ENCODE results near the gene L3MBTL2.

L3MBTL2 gene

DNA sequence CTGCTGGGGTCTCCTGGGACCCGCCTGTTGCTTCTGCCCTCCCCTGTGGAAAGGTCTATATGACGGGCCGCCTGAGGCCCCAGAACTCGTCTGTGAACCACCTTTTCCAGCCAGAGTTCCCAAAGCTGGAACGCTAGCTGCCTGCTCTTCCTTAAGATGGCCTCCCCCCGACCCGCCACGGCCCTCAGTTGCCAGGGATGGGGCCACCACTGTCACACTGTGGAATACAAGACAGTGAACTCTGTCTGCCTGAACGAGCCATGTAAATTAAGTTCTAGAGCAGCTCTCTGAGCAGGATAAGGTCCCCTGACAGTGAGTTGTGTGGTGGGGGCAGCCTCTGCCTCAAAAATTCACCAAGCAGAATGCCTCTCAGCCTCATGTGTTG lies 25.3 kb downstream of the L3MBTL2 start:
- CTCF ChIA-PET, result interaction anchor here (1.1 to 1.3 kb wide), 3 partner anchors 15 to 308 kb away, joined by 3 to 5 read pairs (median 4); no protein-coding TSS in a partner anchor
- POLR2A ChIA-PET, result no interaction called here
- TF ChIP-seq, protein P1, sequence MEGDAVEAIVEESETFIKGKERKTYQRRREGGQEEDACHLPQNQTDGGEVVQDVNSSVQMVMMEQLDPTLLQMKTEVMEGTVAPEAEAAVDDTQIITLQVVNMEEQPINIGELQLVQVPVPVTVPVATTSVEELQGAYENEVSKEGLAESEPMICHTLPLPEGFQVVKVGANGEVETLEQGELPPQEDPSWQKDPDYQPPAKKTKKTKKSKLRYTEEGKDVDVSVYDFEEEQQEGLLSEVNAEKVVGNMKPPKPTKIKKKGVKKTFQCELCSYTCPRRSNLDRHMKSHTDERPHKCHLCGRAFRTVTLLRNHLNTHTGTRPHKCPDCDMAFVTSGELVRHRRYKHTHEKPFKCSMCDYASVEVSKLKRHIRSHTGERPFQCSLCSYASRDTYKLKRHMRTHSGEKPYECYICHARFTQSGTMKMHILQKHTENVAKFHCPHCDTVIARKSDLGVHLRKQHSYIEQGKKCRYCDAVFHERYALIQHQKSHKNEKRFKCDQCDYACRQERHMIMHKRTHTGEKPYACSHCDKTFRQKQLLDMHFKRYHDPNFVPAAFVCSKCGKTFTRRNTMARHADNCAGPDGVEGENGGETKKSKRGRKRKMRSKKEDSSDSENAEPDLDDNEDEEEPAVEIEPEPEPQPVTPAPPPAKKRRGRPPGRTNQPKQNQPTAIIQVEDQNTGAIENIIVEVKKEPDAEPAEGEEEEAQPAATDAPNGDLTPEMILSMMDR (IDR thresholded peaks at IDR 0.05; ENCODE audit: insufficient read depth, low read length, missing control alignments), result no peak
- no peak overlapping the region for H3K4me3 ChIP-seq (ENCODE audit: low read depth, low read length)
- no peak for DNase-seq (ENCODE audit: low read depth, low spot score)

DNA sequence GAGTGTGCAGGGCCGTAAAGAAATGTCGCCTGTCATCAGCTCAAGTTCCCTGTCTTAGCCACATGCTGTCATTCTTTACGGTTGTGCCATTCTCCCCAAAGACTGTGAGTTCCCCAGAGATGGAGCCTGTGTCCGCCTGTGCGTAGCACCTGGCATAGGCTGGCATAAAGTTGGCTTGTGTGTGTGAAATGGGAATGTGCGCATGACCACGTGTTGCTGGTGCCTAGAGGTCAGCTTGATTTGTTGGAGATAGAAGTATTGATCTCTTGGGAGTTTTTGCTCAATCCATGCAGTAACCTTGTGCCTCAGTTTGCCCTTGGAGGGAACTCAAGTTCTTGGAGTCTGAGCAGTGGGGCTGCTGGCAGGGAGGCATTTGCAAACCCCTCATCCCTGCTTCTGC lies 26.3 kb downstream of the L3MBTL2 start:
- DNase-seq (ENCODE audit: low read depth, low spot score), result no peak
- ChIA-PET CTCF (interaction anchor here (1.1 to 1.3 kb wide), 2 partner anchors 14 to 309 kb away, joined by 3 to 5 read pairs; no protein-coding TSS in a partner anchor), POLR2A (interaction anchor here (0.7 kb wide), 1 partner anchor 370 kb away, joined by 3 read pairs; the partner anchor contains the start of gene DNAJB7)
- TF ChIP-seq, protein P1 (IDR thresholded peaks at IDR 0.05; ENCODE audit: insufficient read depth, low read length, missing control alignments), result no peak
- no peak overlapping the region for H3K4me3 ChIP-seq (ENCODE audit: low read depth, low read length)

DNA sequence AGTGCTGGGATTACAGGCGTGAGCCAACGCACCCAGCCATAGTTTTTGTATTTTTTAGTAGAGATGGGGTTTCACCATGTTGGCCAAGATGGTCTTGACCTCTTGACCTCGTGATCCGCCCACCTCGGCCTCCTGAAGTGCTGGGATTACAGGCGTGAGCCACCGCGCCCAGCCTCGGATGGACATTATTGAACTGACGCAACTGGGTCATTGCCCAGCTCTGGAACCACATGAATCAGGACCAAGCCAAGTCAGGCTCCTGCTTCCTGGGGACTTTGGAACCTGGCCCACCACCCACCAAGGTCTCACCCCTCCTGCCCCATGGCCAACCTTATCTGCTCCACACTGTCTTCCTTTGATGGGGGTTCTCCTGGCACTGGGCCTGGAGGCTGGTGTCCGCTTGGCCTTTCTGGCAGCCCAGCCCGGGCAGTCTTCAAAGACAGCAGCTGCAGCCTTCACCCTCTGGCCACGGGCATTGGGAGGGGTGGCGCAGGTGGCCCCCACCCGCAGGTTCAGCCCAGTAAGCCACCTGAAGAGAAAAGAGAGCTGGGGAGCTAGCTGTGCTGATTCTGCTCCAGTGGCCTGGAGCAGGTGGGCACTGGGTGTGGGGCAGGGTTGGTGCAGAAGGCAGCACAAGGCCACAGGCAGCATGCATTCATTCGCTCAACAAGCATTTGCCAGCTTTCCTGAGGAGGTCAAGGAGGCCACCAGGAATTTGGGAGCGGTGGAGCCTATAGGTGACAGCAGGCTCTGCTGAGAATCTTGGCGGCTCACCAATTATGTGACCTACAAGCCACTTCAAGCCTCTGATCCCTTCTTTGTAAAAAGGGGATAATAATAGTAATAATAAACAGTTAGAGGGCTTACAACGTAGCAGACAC lies 29.9 kb downstream of the L3MBTL2 start:
- ChIA-PET CTCF (interaction anchor here (2.3 kb wide), 1 partner anchor 8 kb away, joined by 9 read pairs; no protein-coding TSS in a partner anchor), POLR2A (interaction anchor here (0.6 kb wide), 1 partner anchor 15 kb away, joined by 3 read pairs; no protein-coding TSS in a partner anchor)
- DNase-seq (ENCODE audit: low read depth, low spot score), result no peak
- TF ChIP-seq, protein P1 (IDR thresholded peaks at IDR 0.05; ENCODE audit: insufficient read depth, low read length, missing control alignments), result no peak
- no peak overlapping the region for H3K4me3 ChIP-seq (ENCODE audit: low read depth, low read length)

DNA sequence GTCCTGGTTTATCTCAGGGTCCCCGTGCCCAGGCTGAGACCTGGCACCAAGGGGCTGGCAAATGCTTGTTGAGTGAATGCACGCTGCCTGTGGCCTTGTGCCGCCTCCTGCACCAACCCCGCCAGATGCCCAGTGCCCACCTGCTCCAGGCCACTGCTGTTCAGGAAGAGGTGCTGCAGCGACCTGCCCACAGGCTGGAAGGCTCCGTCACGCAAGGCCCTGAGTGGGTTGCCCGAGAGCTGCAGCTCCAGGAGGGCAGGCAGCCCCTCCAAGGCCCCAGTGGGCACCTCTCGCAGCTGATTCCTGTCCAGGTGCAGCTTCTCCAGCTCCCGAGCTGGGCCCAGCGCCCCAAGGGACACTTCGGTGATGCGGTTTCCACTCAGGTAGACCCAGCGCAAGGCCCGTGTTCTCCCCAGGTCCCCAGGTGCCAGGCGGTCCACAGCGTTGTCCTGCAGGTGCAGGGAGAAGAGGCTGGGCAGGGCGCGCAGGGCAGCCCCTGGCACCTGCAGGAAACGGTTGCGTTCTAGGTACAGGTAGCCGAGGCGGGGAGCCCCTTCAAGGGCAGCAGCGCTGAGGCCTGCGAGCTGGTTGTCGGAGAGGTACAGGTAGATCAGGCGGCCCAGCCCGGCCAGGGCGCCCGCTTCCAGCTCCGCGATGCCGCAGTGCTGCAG lies 32.1 kb downstream of the L3MBTL2 start:
- peak overlapping the region; percentile 38 for H3K4me3 ChIP-seq (ENCODE audit: low read depth, low read length)
- CTCF ChIA-PET, result interaction anchor here (0.8 to 3.1 kb wide), 11 partner anchors 8 to 318 kb away, joined by 3 to 38 read pairs (median 3); partner anchors contain the start of gene RBX1
- no peak for DNase-seq (ENCODE audit: low read depth, low spot score)
- POLR2A ChIA-PET, result interaction anchor here (0.6 to 1.2 kb wide), 5 partner anchors 44 to 315 kb away, joined by 3 to 4 read pairs (median 3); no protein-coding TSS in a partner anchor
- TF ChIP-seq, protein P1 (IDR thresholded peaks at IDR 0.05; ENCODE audit: insufficient read depth, low read length, missing control alignments), result no peak

DNA sequence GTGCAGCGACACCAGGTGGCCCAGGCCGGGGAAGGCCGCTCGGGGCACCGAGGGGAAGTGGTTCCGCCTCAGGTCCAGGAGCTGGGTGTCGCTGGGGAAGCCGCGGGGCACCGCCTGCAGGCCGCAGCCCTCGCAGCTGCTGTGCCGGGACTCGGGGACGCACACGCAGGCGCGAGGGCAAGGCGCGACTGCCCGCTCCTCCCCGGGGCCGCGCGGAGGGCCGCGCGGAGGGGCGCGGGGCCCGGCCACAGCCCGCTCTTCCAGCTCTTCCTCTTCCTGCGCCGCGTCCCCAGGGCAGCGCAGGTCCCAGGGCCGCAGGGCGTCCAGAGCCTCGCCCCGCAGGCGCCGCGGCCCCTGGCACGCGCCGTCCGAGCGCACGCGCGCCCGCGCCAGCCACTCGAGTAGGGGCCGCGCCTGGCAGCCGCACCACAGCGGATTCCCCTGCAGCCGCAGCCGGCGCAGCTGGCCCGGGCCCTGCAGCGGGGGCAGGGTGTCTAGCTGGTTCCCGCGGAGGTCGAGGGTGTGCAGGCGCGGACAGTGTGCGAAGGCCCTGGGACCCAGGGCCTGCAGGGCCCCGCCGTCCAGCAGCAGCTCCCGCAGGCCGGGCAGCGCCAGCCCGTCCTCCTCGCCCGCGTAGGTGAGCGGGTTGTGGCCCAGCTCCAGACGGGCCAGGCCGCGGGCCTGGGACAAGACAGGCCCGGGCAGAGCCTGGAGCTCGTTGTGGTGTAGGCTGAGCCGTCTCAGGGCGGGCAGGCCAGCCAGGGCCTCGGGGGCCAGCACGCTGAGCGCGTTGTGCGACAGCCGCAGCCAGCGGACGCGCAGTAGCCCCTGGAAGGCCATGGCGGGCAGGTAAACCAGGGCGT lies 32.8 kb downstream of the L3MBTL2 start:
- TF ChIP-seq, protein P1 (IDR thresholded peaks at IDR 0.05; ENCODE audit: insufficient read depth, low read length, missing control alignments), result peak; percentile 47
- ChIA-PET CTCF (interaction anchor here (0.8 to 3.1 kb wide), 12 partner anchors 9 to 319 kb away, joined by 3 to 38 read pairs (median 4); partner anchors contain the start of gene RBX1), POLR2A (interaction anchor here (0.6 to 1.2 kb wide), 5 partner anchors 45 to 315 kb away, joined by 3 to 4 read pairs (median 3); no protein-coding TSS in a partner anchor)
- H3K4me3 ChIP-seq (ENCODE audit: low read depth, low read length), result peak overlapping the region; percentile 38
- no peak for DNase-seq (ENCODE audit: low read depth, low spot score)
